GM12892 (cell line): ENCODE measurements around the gene TNFRSF19.

Source experiments
- DNase-seq: peaks from one replicate; pipeline ENCODE4 v3.0.0; 2011; ENCODE audit not compliant: insufficient read length
- FAIRE-seq: peaks from 2 replicates; lab custom pipeline; 2011; peaks lifted over from hg19 to GRCh38; lab: Jason Lieb, UNC
- POLR2A ChIP-seq: IDR thresholded peaks from 2 replicates; pipeline ENCODE4 v1.6.1; 2011; ENCODE audit warnings: low read depth, low read length, control low read depth
- POLR2AphosphoS5 ChIP-seq: IDR thresholded peaks from 2 replicates; pipeline ENCODE4 v1.6.1; 2011; ENCODE audit warnings: low read depth, low read length, control low read depth
- TAF1 ChIP-seq: IDR thresholded peaks from 2 replicates; pipeline ENCODE4 v1.6.1; 2011; ENCODE audit warnings: low read depth, mild to moderate bottlenecking, control low read depth, low read length, borderline replicate concordance

TNFRSF19 gene

DNA sequence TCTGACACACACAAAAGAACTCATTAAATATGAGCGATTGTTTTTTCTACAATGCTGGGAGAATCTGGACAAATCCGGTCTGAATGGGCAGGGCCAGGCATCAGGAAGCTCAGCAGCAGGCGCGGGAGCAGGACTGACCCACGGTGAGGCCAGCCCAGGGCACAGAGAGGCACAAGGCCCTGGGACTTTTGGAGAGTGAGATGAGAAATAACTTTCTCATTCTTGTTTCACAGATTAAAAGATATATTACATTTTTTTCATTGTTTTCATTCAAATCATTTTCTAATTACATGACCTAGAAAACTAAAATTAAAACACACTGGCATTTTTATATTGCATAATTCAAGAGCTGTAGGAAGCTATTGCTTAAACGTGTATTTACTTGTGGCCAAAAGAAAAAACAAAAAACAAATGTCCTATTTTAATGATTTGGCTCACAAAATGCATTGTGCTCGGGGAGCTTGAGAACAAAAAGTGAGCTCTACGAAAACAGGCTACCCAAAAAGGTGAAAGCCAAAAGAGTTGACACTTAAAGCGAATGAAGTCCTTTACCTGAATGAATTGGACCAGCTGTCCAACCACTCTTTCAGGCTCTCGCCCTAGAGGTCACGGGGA, 133.1 kb downstream of the TNFRSF19 start:
- FAIRE-seq (no peak), DNase-seq (no peak)

DNA sequence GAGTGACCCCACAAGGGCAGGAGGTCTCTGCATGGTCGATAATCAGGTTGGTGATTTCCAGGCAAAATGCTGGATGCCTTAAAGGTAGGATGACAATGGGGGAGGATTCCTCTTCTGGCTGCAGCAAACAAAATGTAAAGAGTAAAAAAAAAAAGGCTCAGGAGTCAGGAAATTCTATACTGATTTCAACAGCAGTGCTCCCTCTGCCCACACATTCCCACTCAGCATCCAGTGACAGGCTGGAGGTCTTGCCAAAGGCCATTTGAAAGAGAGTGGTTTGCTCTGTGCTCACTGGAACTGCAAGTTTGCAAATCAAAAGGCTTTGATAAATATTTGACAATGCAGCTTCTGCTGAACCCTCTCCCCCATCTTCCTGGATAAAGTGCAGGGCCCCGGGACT, 135.4 kb downstream of the TNFRSF19 start:
- TF ChIP-seq POLR2AphosphoS5 (no peak), POLR2A (no peak), TAF1 (no peak)
- FAIRE-seq = no peak
- no peak for DNase-seq

More for the DNA sequence above, 133.1 kb downstream of the TNFRSF19 start:
- TF ChIP-seq TAF1 (no peak), POLR2A (no peak), POLR2AphosphoS5 (no peak)

DNA sequence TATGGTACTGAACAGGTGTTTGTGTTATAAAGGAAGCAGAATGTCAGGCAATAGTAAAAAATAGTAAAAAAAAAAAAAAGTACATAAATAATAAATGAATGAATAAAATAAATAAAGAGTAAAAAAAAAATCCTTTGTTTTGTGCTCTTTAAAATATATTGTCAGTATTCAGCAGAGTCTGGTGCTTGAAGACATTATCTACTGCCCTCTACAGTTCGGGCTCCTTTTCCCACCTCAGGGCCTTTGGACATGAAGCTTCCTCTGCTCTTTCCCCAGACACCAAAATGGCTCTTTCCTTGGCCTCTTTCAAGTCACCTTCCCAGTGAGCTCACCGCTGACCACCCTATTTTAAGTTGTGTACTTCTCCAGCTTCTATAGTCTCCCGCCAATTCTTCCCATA, 137.5 kb downstream of the TNFRSF19 start:
- no peak for DNase-seq
- FAIRE-seq = no peak

DNA sequence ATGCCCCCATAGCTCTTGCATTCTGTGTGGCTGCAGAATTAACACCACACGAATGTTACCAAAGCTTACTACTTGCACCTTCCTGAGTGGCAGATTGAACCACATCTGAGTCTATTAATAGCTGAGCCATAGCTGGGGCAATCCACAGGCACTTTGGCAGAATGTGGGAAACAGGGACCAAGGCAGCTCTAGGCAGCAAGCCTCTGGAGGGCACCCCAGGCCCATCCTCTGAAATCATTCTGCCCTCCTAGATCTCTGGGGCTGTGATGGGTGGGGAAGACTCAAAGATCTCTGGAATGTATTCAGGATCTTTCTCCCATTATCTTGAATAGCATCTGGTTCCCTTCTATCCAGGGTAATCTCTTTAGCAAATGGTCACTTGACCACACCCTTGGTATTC, 139.3 kb downstream of the TNFRSF19 start:
- DNase-seq (no peak), FAIRE-seq (no peak)
- TF ChIP-seq POLR2AphosphoS5 = no peak
- no peak for TF ChIP-seq TAF1
- TF ChIP-seq POLR2A = no peak

More for the DNA sequence above, 137.5 kb downstream of the TNFRSF19 start:
- no peak for TF ChIP-seq POLR2AphosphoS5
- no peak for TF ChIP-seq TAF1
- TF ChIP-seq POLR2A = no peak

DNA sequence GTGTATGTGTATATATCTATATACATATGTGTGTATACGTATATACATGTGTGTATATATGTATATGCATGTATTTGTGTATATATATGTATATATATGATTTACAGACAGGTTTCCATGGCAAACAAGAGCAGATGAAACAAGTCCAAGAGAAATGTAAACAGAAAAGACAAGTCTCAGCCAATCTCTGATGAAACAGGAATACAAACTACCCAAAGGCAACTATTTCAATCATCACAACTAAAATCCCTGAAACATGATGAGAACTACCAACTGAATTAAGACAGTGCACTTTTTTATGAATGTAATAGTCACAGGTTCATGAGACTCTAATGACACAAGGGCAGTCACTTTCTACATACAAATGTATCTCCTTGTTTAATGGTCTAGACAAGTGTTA, 140.2 kb downstream of the TNFRSF19 start:
- no peak for TF ChIP-seq POLR2AphosphoS5
- TF ChIP-seq POLR2A = no peak
- no peak for TF ChIP-seq TAF1
- DNase-seq (no peak), FAIRE-seq (no peak)

DNA sequence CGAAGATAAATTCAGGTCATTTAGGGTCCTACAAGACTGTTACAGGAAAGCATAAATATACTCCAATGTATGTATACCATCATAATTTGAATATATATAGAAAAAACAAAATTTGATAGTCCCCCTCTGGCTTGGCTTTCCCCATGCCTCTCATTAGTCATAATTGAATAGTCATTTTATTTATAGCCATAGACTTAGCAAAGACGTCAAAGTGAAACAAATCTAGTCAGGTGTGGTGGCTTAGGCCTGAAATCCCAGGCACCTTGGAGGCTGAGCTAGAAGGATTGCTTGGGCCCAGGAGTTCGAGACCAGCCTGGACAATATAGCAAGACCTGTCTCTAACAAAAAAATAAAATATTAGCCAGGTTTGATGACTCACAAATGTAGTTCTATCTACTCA, 141.1 kb downstream of the TNFRSF19 start:
- FAIRE-seq (no peak), DNase-seq (no peak)
- TF ChIP-seq TAF1 = no peak
- TF ChIP-seq POLR2AphosphoS5 = no peak
- TF ChIP-seq POLR2A = no peak

DNA sequence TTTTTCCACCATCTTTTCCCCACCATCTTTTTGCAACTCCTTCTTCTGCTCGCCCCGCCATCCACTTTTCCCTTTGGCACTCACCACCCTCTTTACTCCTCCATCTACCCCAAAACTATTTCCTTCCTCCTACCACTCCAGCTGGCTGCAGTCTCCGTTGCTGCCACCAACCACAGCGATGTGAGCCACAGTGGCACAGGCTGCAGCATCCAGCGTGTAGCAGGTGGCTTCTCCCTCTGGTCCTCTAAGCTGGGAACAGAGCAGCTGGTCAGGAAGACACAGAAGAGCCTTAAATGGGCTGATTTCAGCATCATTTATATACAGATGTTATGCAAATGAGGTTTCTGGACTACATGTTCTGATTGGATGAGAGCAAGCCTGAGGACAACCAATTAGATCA, 144.5 kb downstream of the TNFRSF19 start:
- FAIRE-seq = no peak
- DNase-seq = no peak
- TF ChIP-seq TAF1 = no peak
- no peak for TF ChIP-seq POLR2AphosphoS5
- no peak for TF ChIP-seq POLR2A

DNA sequence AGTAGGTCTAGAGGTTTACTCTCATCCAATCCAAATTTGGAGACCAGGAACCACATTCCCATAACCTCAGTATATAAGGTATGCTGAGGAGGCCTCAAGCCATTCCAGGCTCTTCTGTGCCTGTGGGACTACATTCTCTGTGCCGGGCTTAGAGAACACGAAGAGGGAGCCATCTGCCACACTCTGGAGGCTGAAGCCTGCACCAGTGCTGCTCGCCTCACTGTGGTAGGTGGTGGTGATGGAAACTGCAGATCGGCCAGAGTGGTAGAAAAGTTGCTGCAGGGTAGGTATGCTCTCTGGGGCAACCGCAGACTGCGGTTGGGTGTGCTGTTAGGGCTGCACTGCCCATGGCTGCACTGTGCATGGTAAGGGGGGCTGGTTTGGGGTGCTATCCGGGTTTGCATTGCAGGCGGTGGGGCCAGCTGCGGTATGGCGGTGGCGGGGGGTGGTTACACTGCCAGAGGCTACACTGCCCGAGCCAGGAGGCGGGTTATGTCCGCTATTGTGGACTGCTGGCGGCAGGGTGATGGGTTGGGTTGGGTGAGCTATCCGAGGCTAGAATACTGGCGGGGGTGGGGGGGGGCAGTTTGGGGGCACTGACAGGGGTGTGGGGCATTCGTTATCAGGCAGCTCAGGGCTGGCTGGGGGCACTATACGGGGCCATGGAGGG, 145.0 kb downstream of the TNFRSF19 start:
- TF ChIP-seq POLR2AphosphoS5 = no peak
- TF ChIP-seq POLR2A = no peak
- no peak for TF ChIP-seq TAF1
- FAIRE-seq (no peak), DNase-seq (no peak)

DNA sequence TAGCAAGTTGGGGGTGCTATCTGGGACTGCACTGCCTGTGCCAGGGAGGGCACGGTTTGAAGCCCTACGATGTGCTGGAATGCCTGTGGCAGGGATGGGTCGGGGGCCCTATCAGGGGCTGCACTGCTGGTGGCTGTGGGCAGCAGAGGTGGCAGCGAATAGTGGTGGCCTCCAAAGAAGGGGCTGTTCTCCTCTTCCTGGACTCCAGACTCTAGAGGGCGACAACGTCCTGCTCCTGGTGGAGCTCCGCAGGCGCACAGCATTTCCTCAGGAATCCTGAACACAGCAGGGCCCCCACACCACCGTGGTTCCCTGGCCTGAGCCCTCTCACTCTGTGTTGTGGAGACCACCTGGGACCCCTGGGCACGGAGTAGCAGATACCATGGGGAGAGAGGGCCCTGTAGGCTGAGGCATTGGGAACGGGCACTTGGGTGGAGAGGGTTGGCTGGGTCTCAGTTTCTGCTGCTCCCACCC, 145.6 kb downstream of the TNFRSF19 start:
- no peak for DNase-seq
- TF ChIP-seq TAF1 (no peak), POLR2A (no peak), POLR2AphosphoS5 (no peak)
- FAIRE-seq = no peak

DNA sequence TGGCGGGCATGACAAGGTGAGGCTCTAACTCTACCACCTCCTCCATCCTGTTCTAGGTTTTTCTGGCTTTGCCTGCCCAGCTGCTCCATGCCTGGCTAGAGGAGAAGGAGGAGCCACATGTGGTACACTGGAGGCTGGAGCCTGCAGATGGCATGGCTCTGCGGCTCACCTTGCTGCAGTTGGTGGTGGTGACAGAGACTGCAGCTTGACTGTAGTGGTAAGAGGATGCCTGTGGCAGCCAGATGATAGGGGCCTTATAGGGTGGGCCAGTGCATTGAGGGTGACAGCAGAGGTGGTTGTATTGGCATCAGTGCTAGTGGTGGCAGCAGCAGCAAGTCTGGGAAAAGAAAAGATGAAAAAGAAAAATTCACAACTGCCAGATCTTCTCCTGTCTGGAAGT, 146.2 kb downstream of the TNFRSF19 start:
- no peak for TF ChIP-seq TAF1
- TF ChIP-seq POLR2AphosphoS5 = no peak
- no peak for TF ChIP-seq POLR2A
- no peak for FAIRE-seq
- no peak for DNase-seq

DNA sequence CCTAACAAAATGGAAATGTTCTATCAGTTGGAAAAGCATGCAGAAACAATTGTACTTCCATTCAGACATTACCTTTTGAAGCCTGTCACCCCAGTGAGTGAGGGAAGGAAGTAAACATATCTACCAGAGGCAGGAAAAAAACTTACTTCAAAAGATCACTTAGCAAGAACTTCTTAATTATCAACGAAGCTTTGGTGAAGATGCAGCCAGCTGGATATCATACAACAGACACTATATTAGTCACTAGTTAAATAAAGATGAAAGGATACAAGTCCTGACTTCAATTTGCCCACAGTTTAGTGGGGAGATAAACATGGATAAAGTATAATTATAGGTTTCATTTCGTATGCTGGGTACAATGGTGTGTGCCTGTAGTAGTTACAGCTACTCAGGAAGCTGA, 148.8 kb downstream of the TNFRSF19 start:
- FAIRE-seq (no peak), DNase-seq (no peak)
- TF ChIP-seq POLR2A (no peak), POLR2AphosphoS5 (no peak), TAF1 (no peak)
